Smooth muscle cell (in vitro differentiated cells): ENCODE data around the gene ESR1. TPM values are rescaled to one million over a fixed set of nuclear protein-coding genes. Genes with fewer than 3 reads are reported as not detected.

ENCODE experiments used
- DNase-seq: peaks from one replicate; lab custom pipeline; 2025; ENCODE audit not compliant: unreplicated experiment; lab: John Stamatoyannopoulos, UW
- H2AFZ ChIP-seq: fragments of 200-600 bp; sonication (generic); 2 replicates; pipeline ENCODE4 v1.6.0; 2016; ENCODE audit warnings: antibody characterized with exemption, low read depth, mild to moderate bottlenecking
- H3F3A ChIP-seq: fragments of 200-600 bp; sonication (generic); 2 replicates; pipeline ENCODE4 v1.6.0; 2017; ENCODE audit warnings: antibody characterized with exemption, low read depth
- H3K27ac ChIP-seq: fragments of 200-600 bp; sonication (generic); 2 replicates; pipeline ENCODE4 v1.5.1; 2016; ENCODE audit warnings: low read depth, mild to moderate bottlenecking
- H3K27me3 ChIP-seq: fragments of 200-600 bp; sonication (generic); 2 replicates; pipeline ENCODE4 v1.6.1; 2016; ENCODE audit warnings: low read depth, mild to moderate bottlenecking
- H3K36me3 ChIP-seq: fragments of 200-600 bp; sonication (generic); 2 replicates; pipeline ENCODE4 v1.5.1; 2016; ENCODE audit warnings: low read depth
- H3K4me1 ChIP-seq: fragments of 200-600 bp; sonication (generic); 2 replicates; pipeline ENCODE4 v1.5.1; 2016; ENCODE audit warnings: low read depth
- H3K4me2 ChIP-seq: fragments of 200-600 bp; sonication (generic); 2 replicates; pipeline ENCODE4 v1.6.0; 2016; ENCODE audit warnings: mild to moderate bottlenecking
- H3K4me3 ChIP-seq: fragments of 200-600 bp; sonication (generic); 2 replicates; pipeline ENCODE4 v1.5.1; 2016; ENCODE audit warnings: mild to moderate bottlenecking
- H3K79me2 ChIP-seq: fragments of 200-600 bp; sonication (generic); 2 replicates; pipeline ENCODE4 v1.6.0; 2016; ENCODE audit warnings: low read depth, mild to moderate bottlenecking
- H3K9ac ChIP-seq: fragments of 200-600 bp; sonication (generic); 2 replicates; pipeline ENCODE4 v1.6.0; 2016; ENCODE audit warnings: low read depth
- H3K9me3 ChIP-seq: fragments of 200-600 bp; sonication (generic); replicated peaks from 2 replicates; pipeline ENCODE4 v1.5.1; 2016; ENCODE audit warnings: low read depth
- H4K20me1 ChIP-seq: fragments of 200-600 bp; sonication (generic); 2 replicates; pipeline ENCODE4 v1.6.0; 2016; ENCODE audit warnings: low read depth
- CTCF ChIP-seq: fragments of 200-600 bp; sonication (generic); IDR thresholded peaks from 2 replicates; pipeline ENCODE4 v1.5.1; 2017; ENCODE audit warnings: borderline replicate concordance, mild to moderate bottlenecking, antibody characterized with exemption; ENCODE audit not compliant: insufficient read depth, poor library complexity, severe bottlenecking
- WGBS: methylation state at CpG from one replicate; pipeline ENCODE4 v1.1.7; 2016; ENCODE audit warnings: low lambda C conversion rate; 5-methylcytosine and 5-hydroxymethylcytosine counted together
- polyA plus RNA-seq: library from polyadenylated mRNA; unstranded; fragments of >200 nt; fragmentation: Nextera tagmentation; extraction: Ambion mirVana; gene quantifications from 2 replicates; pipeline ENCODE4 v1.2.1, GENCODE V29; 2016
- total RNA-seq: library from RNA; depleted of rRNA; stranded (reverse); fragments of >200 nt; gene quantifications from 2 replicates; pipeline ENCODE4 v1.2.3, GENCODE V29; 2014

Gene ESR1
- total and polyA plus RNA-seq, 2 experiments from 2014 or later, result 0.16 TPM; not detected in 1

DNA sequence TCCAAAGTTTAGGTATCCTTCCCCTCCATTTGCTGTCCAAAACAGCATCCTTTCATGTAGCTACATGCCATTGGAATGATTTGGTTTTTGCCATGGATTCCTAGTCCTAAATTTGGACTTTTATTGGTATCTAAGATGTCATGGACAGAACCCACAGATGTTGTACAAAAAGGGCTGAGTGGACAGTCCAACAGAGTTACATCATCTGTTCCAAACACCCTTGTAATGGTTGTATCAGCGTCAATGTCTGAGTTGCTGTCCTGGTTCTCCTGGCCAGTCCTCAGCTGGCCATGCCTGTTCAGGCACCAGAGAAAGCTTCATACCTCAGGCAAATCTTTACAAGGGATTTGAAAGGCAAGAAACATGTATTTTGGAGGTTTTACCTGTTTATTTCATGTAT, 191.3 kb downstream of the ESR1 start:
- Histone ChIP-seq H3K4me2 (no peak overlapping the region), H3K27me3 (no peaks in the 10 kb centered on the region), H2AFZ (no peak overlapping the region), H3K79me2 (no peaks in the 10 kb centered on the region), H3K4me1 (no peaks in the 10 kb centered on the region), H3K36me3 (no peaks in the 10 kb centered on the region), H3K4me3 (no peak overlapping the region), H3K9ac (no peak overlapping the region), H3F3A (no peaks in the 10 kb centered on the region), H3K27ac (peak overlapping the region; percentile 36), H4K20me1 (no peaks in the 10 kb centered on the region), H3K9me3 (no peaks in the 10 kb centered on the region)
- TF ChIP-seq CTCF, result no peak
- no peak for DNase-seq
- 82% methylated on average over 1 of the region's 1 CpG for WGBS

- H3K4me3 ChIP-seq, result no peak overlapping the region
- WGBS, result 97% methylated on average over 1 of the region's 1 CpG
- no peaks in the 10 kb centered on the region for H3F3A ChIP-seq
- H3K27me3 ChIP-seq, result no peaks in the 10 kb centered on the region
- no peaks in the 10 kb centered on the region for H3K79me2 ChIP-seq
- DNase-seq, result no peak
- no peaks in the 10 kb centered on the region for H3K9me3 ChIP-seq
- H3K36me3 ChIP-seq, result no peaks in the 10 kb centered on the region
- no peak overlapping the region for H3K4me2 ChIP-seq
- no peak overlapping the region for H3K9ac ChIP-seq
- no peaks in the 10 kb centered on the region for H3K4me1 ChIP-seq
- H3K27ac ChIP-seq, result peak overlapping the region; percentile 36
- no peak for TF ChIP-seq CTCF
- H2AFZ ChIP-seq, result no peak overlapping the region
- no peaks in the 10 kb centered on the region for H4K20me1 ChIP-seq
These were observed 191.7 kb downstream of the ESR1 start for GRCh38 chr6:151999194-151999593.

- TF ChIP-seq CTCF, result no peak
- Histone ChIP-seq H3K36me3 (no peaks in the 10 kb centered on the region), H3K4me2 (no peak overlapping the region), H3K4me3 (no peak overlapping the region), H3K4me1 (no peaks in the 10 kb centered on the region), H3K79me2 (no peaks in the 10 kb centered on the region), H4K20me1 (no peaks in the 10 kb centered on the region), H3K27ac (no peak overlapping the region), H3K9ac (no peak overlapping the region), H2AFZ (no peak overlapping the region), H3K27me3 (no peaks in the 10 kb centered on the region), H3K9me3 (no peaks in the 10 kb centered on the region), H3F3A (no peaks in the 10 kb centered on the region)
- DNase-seq, result no peak
These were observed 193.9 kb downstream of the ESR1 start for GRCh38 chr6:152001408-152001807.

DNA sequence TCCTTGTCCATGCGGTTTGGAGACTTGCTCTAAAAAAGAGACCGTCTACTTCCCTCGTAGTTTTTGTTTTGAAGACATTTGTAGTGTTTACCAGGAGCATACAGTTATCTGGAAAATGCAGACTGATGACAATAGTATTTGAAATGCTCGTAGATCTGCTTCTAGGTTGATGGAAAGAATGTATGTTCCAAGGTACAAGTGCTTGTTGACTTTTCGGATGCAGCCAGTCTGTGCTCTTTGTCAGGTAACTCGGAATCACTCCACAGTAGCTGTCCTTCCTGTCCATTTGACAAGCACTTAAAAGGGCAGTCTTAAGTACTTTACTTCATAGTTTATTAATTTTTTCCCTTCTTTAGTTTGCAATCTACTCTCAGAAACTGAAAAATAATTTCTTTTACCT, 194.8 kb downstream of the ESR1 start:
- Histone ChIP-seq H3K36me3 (no peaks in the 10 kb centered on the region), H4K20me1 (no peaks in the 10 kb centered on the region), H3K4me3 (no peak overlapping the region), H3K4me2 (no peak overlapping the region), H3K9me3 (no peaks in the 10 kb centered on the region), H2AFZ (no peak overlapping the region), H3K27ac (no peak overlapping the region), H3K9ac (no peak overlapping the region), H3F3A (no peaks in the 10 kb centered on the region), H3K79me2 (no peaks in the 10 kb centered on the region), H3K27me3 (no peaks in the 10 kb centered on the region), H3K4me1 (no peaks in the 10 kb centered on the region)
- no peak for TF ChIP-seq CTCF
- 86% methylated on average over 6 of the region's 6 CpGs for WGBS
- DNase-seq, result no peak
